Parathyroid adenoma (tissue), 2 donors: ENCODE measurements around the gene ELOVL5.
A peak's percentile ranks its signal among the peaks of the same experiment; 100 is the strongest.
"Not testable (repeated sequence)": the region's sequence is repeated elsewhere in the genome, so short reads cannot be mapped to it uniquely, and the experiment has no call there.

ENCODE experiments used
- H2AFZ ChIP-seq: fragments of 300-600 bp; sonication (generic); one replicate; pipeline ENCODE4 v1.7.0; 2017; ENCODE audit warnings: antibody characterized with exemption, mild to moderate bottlenecking
- H3K27ac ChIP-seq: fragments of 300-600 bp; sonication (generic); one replicate; pipeline ENCODE4 v1.7.0; 2017
- H3K27me3 ChIP-seq: fragments of 300-600 bp; sonication (generic); one replicate; pipeline ENCODE4 v1.7.0; 2017; ENCODE audit warnings: low read length; ENCODE audit not compliant: control insufficient read depth, insufficient read depth
- H3K36me3 ChIP-seq: fragments of 300-600 bp; sonication (generic); one replicate; pipeline ENCODE4 v1.7.0; 2017; ENCODE audit warnings: low read length; ENCODE audit not compliant: control insufficient read depth, insufficient read depth
- H3K4me1 ChIP-seq: fragments of 300-600 bp; sonication (generic); one replicate; pipeline ENCODE4 v1.7.0; 2017; ENCODE audit warnings: control low read depth
- H3K4me2 ChIP-seq: fragments of 300-600 bp; sonication (generic); one replicate; pipeline ENCODE4 v1.7.0; 2017; ENCODE audit warnings: low read length
- H3K4me3 ChIP-seq: fragments of 300-600 bp; sonication (generic); one replicate; pipeline ENCODE4 v1.7.0; 2017; ENCODE audit warnings: low read depth, low read length
- H3K79me2 ChIP-seq: fragments of 300-600 bp; sonication (generic); one replicate; pipeline ENCODE4 v1.7.0; 2017; ENCODE audit warnings: control low read depth
- H3K9ac ChIP-seq: fragments of 300-600 bp; sonication (generic); one replicate; pipeline ENCODE4 v1.7.0; 2017; ENCODE audit warnings: mild to moderate bottlenecking
- H3K9me3 ChIP-seq: fragments of 300-600 bp; sonication (generic); one replicate; pipeline ENCODE4 v1.7.0; 2017; ENCODE audit warnings: low read length; ENCODE audit not compliant: control insufficient read depth
- TF ChIP-seq, protein P1 (sequence below): fragments of 300-600 bp; sonication (generic); IDR thresholded peaks from one replicate; pipeline ENCODE4 v1.7.0; 2017; ENCODE audit warnings: antibody characterized with exemption, mild to moderate bottlenecking
- donor health status: primary hyperparathyroidism.

Gene ELOVL5

GRCh38 chr6:53349209-53349693, 501 bp upstream of the ELOVL5 start:
- peak overlapping the region; percentile 81 for H3K4me3 ChIP-seq
- no peak overlapping the region for H3K9ac ChIP-seq
- H3K27ac ChIP-seq = peak overlapping the region; percentile 85
- H3K27me3 ChIP-seq = no peaks in the 10 kb centered on the region
- H3K9me3 ChIP-seq = no peaks in the 10 kb centered on the region
- TF ChIP-seq, protein P1, sequence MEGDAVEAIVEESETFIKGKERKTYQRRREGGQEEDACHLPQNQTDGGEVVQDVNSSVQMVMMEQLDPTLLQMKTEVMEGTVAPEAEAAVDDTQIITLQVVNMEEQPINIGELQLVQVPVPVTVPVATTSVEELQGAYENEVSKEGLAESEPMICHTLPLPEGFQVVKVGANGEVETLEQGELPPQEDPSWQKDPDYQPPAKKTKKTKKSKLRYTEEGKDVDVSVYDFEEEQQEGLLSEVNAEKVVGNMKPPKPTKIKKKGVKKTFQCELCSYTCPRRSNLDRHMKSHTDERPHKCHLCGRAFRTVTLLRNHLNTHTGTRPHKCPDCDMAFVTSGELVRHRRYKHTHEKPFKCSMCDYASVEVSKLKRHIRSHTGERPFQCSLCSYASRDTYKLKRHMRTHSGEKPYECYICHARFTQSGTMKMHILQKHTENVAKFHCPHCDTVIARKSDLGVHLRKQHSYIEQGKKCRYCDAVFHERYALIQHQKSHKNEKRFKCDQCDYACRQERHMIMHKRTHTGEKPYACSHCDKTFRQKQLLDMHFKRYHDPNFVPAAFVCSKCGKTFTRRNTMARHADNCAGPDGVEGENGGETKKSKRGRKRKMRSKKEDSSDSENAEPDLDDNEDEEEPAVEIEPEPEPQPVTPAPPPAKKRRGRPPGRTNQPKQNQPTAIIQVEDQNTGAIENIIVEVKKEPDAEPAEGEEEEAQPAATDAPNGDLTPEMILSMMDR = no peak
- peak overlapping the region; percentile 88 for H3K4me2 ChIP-seq
- H3K79me2 ChIP-seq = peaks cover 7% of the 10 kb centered on the region
- no peaks in the 10 kb centered on the region for H3K36me3 ChIP-seq
- peak overlapping the region; percentile 89 for H2AFZ ChIP-seq
- no peaks in the 10 kb centered on the region for H3K4me1 ChIP-seq

DNA sequence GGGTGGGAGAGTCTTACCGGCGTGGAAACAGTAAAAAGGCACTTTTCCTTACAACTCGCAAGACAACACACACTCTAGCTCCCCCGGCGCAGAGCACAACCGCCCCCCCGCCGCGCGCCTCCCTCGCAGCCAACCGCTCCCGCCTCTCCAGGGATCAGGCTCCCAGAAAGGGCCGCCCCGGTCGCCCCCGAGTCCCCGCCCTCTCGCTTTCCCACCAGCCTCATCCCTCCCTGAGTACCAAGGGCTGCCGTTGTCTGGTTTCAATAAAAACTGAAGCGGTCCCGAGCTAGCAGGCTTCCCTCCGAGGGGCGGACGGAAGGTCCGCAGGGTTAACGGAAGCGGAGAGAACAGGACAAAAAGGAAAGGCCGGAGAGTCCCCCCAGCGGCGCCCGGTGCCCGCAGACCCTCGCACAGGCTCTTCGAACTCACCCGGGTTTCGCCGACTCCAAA, 804 bp downstream of the ELOVL5 start:
- peak overlapping the region; percentile 9 for H3K9ac ChIP-seq
- H2AFZ ChIP-seq = peak overlapping the region; percentile 89
- H3K9me3 ChIP-seq = no peaks in the 10 kb centered on the region
- H3K27me3 ChIP-seq = no peaks in the 10 kb centered on the region
- H3K36me3 ChIP-seq = no peaks in the 10 kb centered on the region
- TF ChIP-seq, protein P1 = no peak
- peak overlapping the region; percentile 85 for H3K27ac ChIP-seq
- H3K79me2 ChIP-seq = peaks cover 9% of the 10 kb centered on the region
- peak overlapping the region; percentile 81 for H3K4me3 ChIP-seq
- H3K4me1 ChIP-seq = no peaks in the 10 kb centered on the region
- H3K4me2 ChIP-seq = peak overlapping the region; percentile 88

GRCh38 chr6:53347250-53347920, 1.4 kb downstream of the ELOVL5 start:
- Histone ChIP-seq H3K4me2 (peak overlapping the region; percentile 88), H3K27ac (peak overlapping the region; percentile 85), H3K4me3 (peak overlapping the region; percentile 81), H3K9ac (no peak overlapping the region), H3K36me3 (no peaks in the 10 kb centered on the region), H3K27me3 (no peaks in the 10 kb centered on the region), H2AFZ (peak overlapping the region; percentile 89), H3K4me1 (no peaks in the 10 kb centered on the region), H3K9me3 (no peaks in the 10 kb centered on the region), H3K79me2 (peaks cover 9% of the 10 kb centered on the region)
- TF ChIP-seq, protein P1 = no peak

GRCh38 chr6:53346049-53346448, 2.7 kb downstream of the ELOVL5 start:
- peaks cover 12% of the 10 kb centered on the region for H3K79me2 ChIP-seq
- H3K4me1 ChIP-seq, H3K4me3 ChIP-seq, H2AFZ ChIP-seq, H3K27ac ChIP-seq, H3K4me2 ChIP-seq, H3K36me3 ChIP-seq, H3K9me3 ChIP-seq, H3K9ac ChIP-seq, H3K27me3 ChIP-seq: not testable (repeated sequence)

DNA sequence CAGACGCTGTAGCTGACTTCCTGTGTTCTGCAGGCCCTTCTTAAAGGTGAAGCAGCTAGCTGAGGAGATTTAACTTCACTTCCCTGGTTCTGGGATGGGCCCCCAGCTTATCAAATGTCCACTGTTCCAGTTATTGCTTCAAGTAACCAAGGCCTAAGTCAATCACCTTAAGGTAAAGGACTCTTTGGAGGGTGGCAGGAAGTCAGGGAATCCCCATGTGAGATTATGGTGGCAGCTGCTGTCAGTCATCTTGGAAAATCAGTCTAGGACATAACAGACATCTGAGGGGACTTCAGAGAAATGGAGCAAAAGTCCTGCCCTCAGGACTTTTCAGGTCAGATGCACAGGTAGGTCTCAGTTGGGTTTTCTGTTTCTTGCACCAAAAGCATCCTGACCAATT, 3.8 kb downstream of the ELOVL5 start:
- Histone ChIP-seq H3K27ac (no peak overlapping the region), H3K9me3 (no peaks in the 10 kb centered on the region), H3K79me2 (peaks cover 12% of the 10 kb centered on the region), H3K36me3 (no peaks in the 10 kb centered on the region), H3K4me3 (no peak overlapping the region), H3K9ac (no peak overlapping the region), H3K4me1 (no peaks in the 10 kb centered on the region), H3K4me2 (no peak overlapping the region), H2AFZ (no peak overlapping the region), H3K27me3 (no peaks in the 10 kb centered on the region)
- TF ChIP-seq, protein P1 = no peak
